Fibroblast of lung (primary cell): Measurements from ENCODE around the gene RALY.

Experiments used
- CTCF ChIP-seq, 2 donors: IDR thresholded peaks in 1 of 2; conservative IDR thresholded peaks in 1 of 2; 1 replicate in 1 of 2; 2 replicates in 1 of 2; pipeline ENCODE4 v1.5.1; 2011 to 2012; ENCODE audit warnings: low read length in 2 of 2, control low read depth in 1 of 2, inconsistent platforms in 1 of 2, low read depth in 1 of 2, mild to moderate bottlenecking in 1 of 2
- EZH2 ChIP-seq: IDR thresholded peaks from 2 replicates; pipeline ENCODE4 v1.5.1; 2012; ENCODE audit warnings: low read length, control low read depth, mild to moderate bottlenecking; ENCODE audit errors: missing control alignments

DNA sequence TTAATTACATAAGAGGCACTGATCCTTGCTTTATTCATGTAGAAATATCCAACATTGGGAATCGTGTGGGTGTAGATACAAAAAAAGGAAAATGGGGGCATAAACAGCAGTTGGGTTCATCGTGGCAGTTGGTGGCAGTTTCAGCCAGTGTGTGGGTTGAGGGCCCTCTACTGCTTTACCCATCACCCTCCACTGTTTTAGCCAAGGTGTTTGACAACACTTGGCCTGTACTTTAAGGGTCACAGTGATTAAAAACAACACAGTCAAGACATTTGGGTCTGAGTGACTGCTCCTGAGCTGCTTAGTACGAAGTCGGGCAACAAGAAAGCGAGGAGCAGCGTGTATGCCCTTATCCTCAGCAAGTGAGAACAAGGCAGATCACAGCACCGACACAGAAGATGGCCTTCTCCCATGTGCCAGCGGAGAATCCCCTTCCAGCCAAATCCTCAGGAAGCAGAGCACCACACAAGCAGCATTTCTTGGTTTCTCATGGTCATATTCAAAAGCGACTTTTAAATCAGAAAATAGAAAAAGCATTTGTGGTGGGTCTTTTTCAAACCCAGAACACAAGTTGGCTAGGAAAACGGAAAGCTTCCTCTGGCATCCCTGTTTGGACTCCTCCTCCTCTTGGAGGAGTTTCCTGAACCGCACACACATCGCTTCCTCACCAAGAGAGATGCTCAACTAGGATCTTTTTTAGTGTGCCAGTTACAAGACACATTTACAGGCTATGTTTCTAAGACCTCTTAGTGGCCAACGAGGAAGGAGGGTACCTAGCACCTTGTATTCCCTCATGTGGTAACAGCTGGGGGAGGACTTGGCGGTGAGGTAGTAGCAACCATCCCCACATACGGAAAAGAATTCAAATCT, 94.8 kb downstream of the RALY start:
- no peak for TF ChIP-seq CTCF (conservative IDR thresholded peaks at IDR 0.05 in 1 of 2, IDR thresholded peaks at IDR 0.05 in 1 of 2; ENCODE audit: low read depth in 1 of 2, low read length in 2 of 2)
- no peak for TF ChIP-seq EZH2
